HCT116 (cell line): Measurements from ENCODE around the gene CRMP1. TPM values are rescaled to one million over a fixed set of nuclear protein-coding genes. Genes with fewer than 3 reads are reported as not detected.

Experiments
- ATAC-seq: fragments of 200-7000 bp; cut with Tn5 transposase; 2 replicates; pipeline ENCODE4 v1.9.1; 2020; ENCODE audit warnings: mild to moderate bottlenecking, moderate library complexity
- BruUV-seq: library from RNA; stranded (reverse); fragments of 400-500 nt; replicated peaks from 2 replicates; lab custom pipeline; 2021; lab: Mats Ljungman, UMichigan
- CTCF ChIA-PET: fragments of 300-600 bp; sonication (Branson Sonifier 250); formaldehyde crosslinking; loops from one replicate; lab custom pipeline; 2021; ENCODE audit warnings: antibody characterized with exemption; lab: Charles Lee
- POLR2A ChIA-PET: fragments of 300-600, 350-600 bp; sonication (Branson Sonifier 250); formaldehyde crosslinking; loops from one replicate; lab custom pipeline; 2021; ENCODE audit warnings: antibody characterized with exemption; lab: Charles Lee
- RAD21 ChIA-PET, 2 experiments: fragments of 300-600 bp; sonication (Branson Sonifier 250); formaldehyde crosslinking; loops; one replicate each; lab custom pipeline; 2023; ENCODE audit warnings: low total read pairs in 2 of 2; ENCODE audit not compliant: uncharacterized antibody in 2 of 2, unreplicated experiment in 2 of 2, low non-redundant PET in 1 of 2; lab: Charles Lee
- DNase-seq: peaks from one replicate; pipeline ENCODE4 v3.0.0-alpha.2; 2010; ENCODE audit warnings: low read depth, low spot score
- H2AFZ ChIP-seq: fragments of 200-600 bp; shearing (Covaris generic), sonication (generic); 2 replicates; pipeline ENCODE4 v1.6.1; 2017; ENCODE audit warnings: low read depth, mixed run types, mixed read lengths, antibody characterized with exemption, low read length; ENCODE audit not compliant: poor library complexity, severe bottlenecking
- H3K27ac ChIP-seq: 2 replicates; pipeline ENCODE4 v1.5.1; 2012; ENCODE audit warnings: low read depth, low read length
- H3K27me3 ChIP-seq: fragments of 200-600 bp; sonication (generic); 2 replicates; pipeline ENCODE4 v1.6.1; 2016; ENCODE audit warnings: mixed run types, low read length, mixed read lengths; ENCODE audit not compliant: insufficient read depth
- H3K36me3 ChIP-seq, 2 experiments: fragments of 200-500 bp in 1 of 2; fragments of 200-600 bp in 1 of 2; sonication (Bioruptor generic) in 1 of 2; sonication (generic) in 1 of 2; 2 replicates each; pipeline versions ENCODE4 v1.5.1 to v1.6.1; 2014 to 2016; ENCODE audit warnings: low read length in 2 of 2, inconsistent platforms in 1 of 2, mixed read lengths in 1 of 2, mixed run types in 1 of 2; ENCODE audit not compliant: insufficient read depth in 2 of 2, control insufficient read depth in 1 of 2
- H3K4me1 ChIP-seq, 2 experiments: fragments of 200-600 bp in 1 of 2; sonication (generic) in 1 of 2; 2 replicates each; pipeline versions ENCODE4 v1.5.1 to v1.6.1; 2012 to 2017; ENCODE audit warnings: low read length in 2 of 2, inconsistent platforms in 1 of 2, mild to moderate bottlenecking in 1 of 2, mixed read lengths in 1 of 2, mixed run types in 1 of 2, moderate library complexity in 1 of 2; ENCODE audit not compliant: insufficient read depth in 2 of 2, control insufficient read depth in 1 of 2
- H3K4me2 ChIP-seq: fragments of 200-600 bp; sonication (generic); 2 replicates; pipeline ENCODE4 v1.6.1; 2017; ENCODE audit warnings: mixed run types, low read length, mixed read lengths
- H3K4me3 ChIP-seq, 2 experiments: fragments of 200-600 bp in 1 of 2; sonication (generic) in 1 of 2; replicated peaks in 1 of 2; 2 replicates each; pipeline ENCODE4 v1.5.1; 2011 to 2016; ENCODE audit warnings: low read length in 2 of 2, control low read depth in 1 of 2, low read depth in 1 of 2, mild to moderate bottlenecking in 1 of 2, mixed read lengths in 1 of 2, mixed run types in 1 of 2
- H3K79me2 ChIP-seq: fragments of 200-600 bp; sonication (generic); 2 replicates; pipeline ENCODE4 v1.6.1; 2017; ENCODE audit warnings: mild to moderate bottlenecking, mixed run types, low read length, moderate library complexity, mixed read lengths; ENCODE audit not compliant: insufficient read depth
- H3K9ac ChIP-seq: fragments of 200-600 bp; sonication (generic); 2 replicates; pipeline ENCODE4 v1.6.1; 2016; ENCODE audit warnings: low read length, mixed read lengths
- H3K9me2 ChIP-seq: fragments of 200-600 bp; sonication (generic), shearing (Covaris generic); 2 replicates; pipeline ENCODE4 v1.6.1; 2017; ENCODE audit warnings: mixed run types, mild to moderate bottlenecking, moderate library complexity; ENCODE audit not compliant: insufficient read depth
- H3K9me3 ChIP-seq, 2 experiments: fragments of 200-500 bp in 1 of 2; fragments of 200-600 bp in 1 of 2; sonication (Bioruptor generic) in 1 of 2; sonication (generic) in 1 of 2; 2 replicates each; pipeline ENCODE4 v1.6.1; 2014 to 2017; ENCODE audit warnings: low read length in 2 of 2, mixed read lengths in 2 of 2, inconsistent platforms in 1 of 2, low read depth in 1 of 2, mild to moderate bottlenecking in 1 of 2, mixed run types in 1 of 2, moderate library complexity in 1 of 2; ENCODE audit not compliant: control insufficient read depth in 1 of 2, insufficient read depth in 1 of 2
- H4K20me1 ChIP-seq: fragments of 200-600 bp; sonication (generic), shearing (Covaris generic); 2 replicates; pipeline ENCODE4 v1.6.1; 2017; ENCODE audit warnings: mixed run types, mild to moderate bottlenecking, moderate library complexity; ENCODE audit not compliant: insufficient read depth
- CEBPB ChIP-seq: IDR thresholded peaks from 2 replicates; pipeline ENCODE4 v1.6.1; 2012; ENCODE audit warnings: low read depth
- CTCF ChIP-seq, 3 experiments: fragments of 200-600 bp in 1 of 3; sonication (generic) in 1 of 3; IDR thresholded peaks in 2 of 3; conservative IDR thresholded peaks in 1 of 3; 2 replicates each; pipeline ENCODE4 v1.5.1; 2012 to 2017; ENCODE audit warnings: low read depth in 2 of 3, low read length in 2 of 3, antibody characterized with exemption in 1 of 3, borderline replicate concordance in 1 of 3, control low read depth in 1 of 3, mild to moderate bottlenecking in 1 of 3, mixed read lengths in 1 of 3, mixed run types in 1 of 3, moderate library complexity in 1 of 3; ENCODE audit not compliant: insufficient read depth in 1 of 3
- ELF1 ChIP-seq: IDR thresholded peaks from 2 replicates; pipeline ENCODE4 v1.6.1; 2012; ENCODE audit warnings: low read depth, borderline replicate concordance
- EZH2 ChIP-seq: fragments of 200-600 bp; sonication (generic); IDR thresholded peaks from 2 replicates; pipeline ENCODE4 v1.6.1; 2017; ENCODE audit warnings: antibody characterized with exemption, mixed run types
- EZH2phosphoT487 ChIP-seq: fragments of 200-600 bp; IDR thresholded peaks from 2 replicates; pipeline ENCODE4 v1.6.1; 2018; ENCODE audit warnings: antibody characterized with exemption, borderline replicate concordance
- MAX ChIP-seq: IDR thresholded peaks from 2 replicates; pipeline ENCODE4 v1.6.1; 2012
- POLR2A ChIP-seq: IDR thresholded peaks from 2 replicates; pipeline ENCODE4 v1.7.0; 2011; ENCODE audit warnings: borderline replicate concordance; ENCODE audit not compliant: insufficient read depth, insufficient read length; ENCODE audit errors: extremely low read depth
- POLR2AphosphoS5 ChIP-seq: IDR thresholded peaks from 2 replicates; pipeline ENCODE4 v1.6.1; 2011; ENCODE audit warnings: mild to moderate bottlenecking, low read depth, low read length, moderate library complexity
- SRF ChIP-seq: IDR thresholded peaks from 2 replicates; pipeline ENCODE4 v1.6.1; 2012; ENCODE audit warnings: low read depth
- intact Hi-C: fragments of 100-400 bp; cut with micrococcal nuclease; formaldehyde crosslinking; loops from 2 replicates; pipeline ENCODE4 v1.10.0; 2022
- total RNA-seq: library from RNA; stranded (reverse); gene quantifications from one replicate; pipeline ENCODE4 v1.2.1, GENCODE V29; 2021; ENCODE audit not compliant: unreplicated experiment

CRMP1 gene
- total RNA-seq, 1 experiment from 2014 or later, result not detected

GRCh38 chr4:5912614-5913019 is 19.7 kb upstream of the CRMP1 start:
- DNase-seq, result no peak
- no peaks in the 10 kb centered on the region for H3K36me3 ChIP-seq
- H3K4me1 ChIP-seq, result no peaks in the 10 kb centered on the region; a peak in 1 of 4 replicates
- ChIA-PET RAD21 (no interaction called here), POLR2A (no interaction called here)
- no peak overlapping the region for H3K9ac ChIP-seq
- no TSS peak for BruUV-seq
- no peaks in the 10 kb centered on the region for H3K79me2 ChIP-seq
- peaks cover 18% of the 10 kb centered on the region; the same call in 1 of the 2 replicates for H3K27me3 ChIP-seq
- no peak overlapping the region for H3K4me2 ChIP-seq
- H3K9me2 ChIP-seq, result no peaks in the 10 kb centered on the region
- intact Hi-C loops, result no loop called here
- TF ChIP-seq CTCF (IDR thresholded peaks at IDR 0.05 in 2 of 3, conservative IDR thresholded peaks at IDR 0.05 in 1 of 3; ENCODE audit: borderline replicate concordance in 1 of 3, insufficient read depth in 1 of 3, low read depth in 2 of 3, low read length in 2 of 3) (no peak), SRF (no peak), CEBPB (no peak), MAX (no peak), EZH2phosphoT487 (no peak), ELF1 (no peak), EZH2 (no peak), POLR2AphosphoS5 (no peak), POLR2A (no peak)
- TF ChIP-seq, all 23 proteins: peak for 0
- CTCF ChIA-PET, result no interaction called here
- H4K20me1 ChIP-seq, result no peaks in the 10 kb centered on the region
- H3K27ac ChIP-seq, result no peak overlapping the region
- peak; percentile 46; the same call in 1 of the 2 replicates for ATAC-seq
- no peak overlapping the region for H2AFZ ChIP-seq
- 0 out of 4 replicates have a peak, but pooled peaks cover 0 to under 1% of the 10 kb centered on the region in 2 experiments for H3K9me3 ChIP-seq
- no peak overlapping the region for H3K4me3 ChIP-seq
